ENCODE results near the gene COG5.

Gene COG5

DNA sequence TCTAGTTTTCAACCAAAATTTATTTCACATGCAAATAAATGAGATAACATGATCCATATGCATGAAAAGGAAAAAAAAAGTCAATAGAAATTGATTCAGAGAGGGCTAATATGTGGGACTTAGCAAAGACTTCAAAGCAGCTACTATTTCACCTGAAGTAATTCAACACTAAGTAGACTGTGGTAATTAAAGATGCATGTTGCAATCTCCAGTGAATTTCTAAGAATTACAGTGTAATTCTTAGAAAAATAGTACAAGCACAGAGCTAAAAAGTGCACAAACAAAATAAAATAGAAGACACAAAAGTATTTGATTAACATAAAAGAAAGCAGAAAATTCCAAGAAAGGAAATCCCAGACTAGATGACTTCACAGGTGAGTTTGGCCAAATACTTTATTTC, 68.2 kb downstream of the COG5 start:
- Histone ChIP-seq H3K9me3 (no peaks in the 10 kb centered on the region), H3K27ac (no peak overlapping the region), H3K4me1 (ENCODE audit: control insufficient read depth in 1 of 2, insufficient read depth in 1 of 2, low read depth in 1 of 2, low read length in 1 of 2) (no peaks in the 10 kb centered on the region), H3K36me3 (no peaks in the 10 kb centered on the region), H3K27me3 (no peaks in the 10 kb centered on the region), H3K4me3 (ENCODE audit: low read depth in 1 of 2, low read length in 1 of 2) (no peak overlapping the region)
- TF ChIP-seq, protein P1, sequence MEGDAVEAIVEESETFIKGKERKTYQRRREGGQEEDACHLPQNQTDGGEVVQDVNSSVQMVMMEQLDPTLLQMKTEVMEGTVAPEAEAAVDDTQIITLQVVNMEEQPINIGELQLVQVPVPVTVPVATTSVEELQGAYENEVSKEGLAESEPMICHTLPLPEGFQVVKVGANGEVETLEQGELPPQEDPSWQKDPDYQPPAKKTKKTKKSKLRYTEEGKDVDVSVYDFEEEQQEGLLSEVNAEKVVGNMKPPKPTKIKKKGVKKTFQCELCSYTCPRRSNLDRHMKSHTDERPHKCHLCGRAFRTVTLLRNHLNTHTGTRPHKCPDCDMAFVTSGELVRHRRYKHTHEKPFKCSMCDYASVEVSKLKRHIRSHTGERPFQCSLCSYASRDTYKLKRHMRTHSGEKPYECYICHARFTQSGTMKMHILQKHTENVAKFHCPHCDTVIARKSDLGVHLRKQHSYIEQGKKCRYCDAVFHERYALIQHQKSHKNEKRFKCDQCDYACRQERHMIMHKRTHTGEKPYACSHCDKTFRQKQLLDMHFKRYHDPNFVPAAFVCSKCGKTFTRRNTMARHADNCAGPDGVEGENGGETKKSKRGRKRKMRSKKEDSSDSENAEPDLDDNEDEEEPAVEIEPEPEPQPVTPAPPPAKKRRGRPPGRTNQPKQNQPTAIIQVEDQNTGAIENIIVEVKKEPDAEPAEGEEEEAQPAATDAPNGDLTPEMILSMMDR (IDR thresholded peaks at IDR 0.05), result no peak

DNA sequence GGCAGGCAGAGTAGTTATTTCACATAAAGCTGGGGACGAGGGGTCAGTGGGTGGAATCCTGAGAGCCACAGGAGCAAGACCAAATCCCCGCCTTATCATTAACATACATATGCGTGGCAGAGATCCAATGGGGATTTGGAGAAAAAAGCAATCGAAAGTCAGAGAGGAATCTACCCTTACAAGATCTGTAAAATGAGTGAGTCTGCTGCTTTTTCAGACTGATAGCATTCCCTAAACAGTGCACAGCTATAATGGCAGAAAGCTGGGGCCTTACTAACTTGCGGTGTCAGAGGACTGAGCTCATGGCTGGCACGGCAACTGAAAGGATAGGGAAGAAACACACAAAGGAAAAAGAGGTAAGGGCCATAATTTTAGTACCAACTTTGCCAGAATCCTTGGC, 68.8 kb downstream of the COG5 start:
- no peaks in the 10 kb centered on the region for H3K27me3 ChIP-seq
- no peaks in the 10 kb centered on the region for H3K36me3 ChIP-seq
- H3K4me3 ChIP-seq (ENCODE audit: low read depth in 1 of 2, low read length in 1 of 2), result no peak overlapping the region
- no peaks in the 10 kb centered on the region for H3K4me1 ChIP-seq (ENCODE audit: control insufficient read depth in 1 of 2, insufficient read depth in 1 of 2, low read depth in 1 of 2, low read length in 1 of 2)
- no peak overlapping the region for H3K27ac ChIP-seq
- TF ChIP-seq, protein P1 (IDR thresholded peaks at IDR 0.05), result no peak
- H3K9me3 ChIP-seq, result no peaks in the 10 kb centered on the region

DNA sequence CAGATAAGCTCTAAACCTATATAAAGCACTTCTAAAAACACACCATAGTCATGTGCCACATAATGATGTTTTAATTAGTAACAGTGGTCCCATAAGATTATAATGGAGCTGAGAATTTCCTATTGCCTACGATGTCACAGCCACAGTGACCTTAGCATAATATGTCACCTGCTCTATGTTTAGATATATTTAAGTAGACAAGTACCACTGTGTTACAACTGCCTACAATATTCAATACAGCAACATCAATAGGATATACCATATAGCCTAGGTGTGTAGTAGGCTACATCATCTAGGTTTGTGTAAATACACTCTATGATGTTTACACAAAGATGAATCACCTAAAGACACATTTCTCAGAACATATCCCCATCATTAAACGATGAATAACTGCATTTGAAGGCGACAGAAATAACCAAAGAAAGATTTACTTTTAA, 69.4 kb downstream of the COG5 start:
- H3K4me3 ChIP-seq (ENCODE audit: low read depth in 1 of 2, low read length in 1 of 2), result no peak overlapping the region
- H3K9me3 ChIP-seq, result no peaks in the 10 kb centered on the region
- no peaks in the 10 kb centered on the region for H3K4me1 ChIP-seq (ENCODE audit: control insufficient read depth in 1 of 2, insufficient read depth in 1 of 2, low read depth in 1 of 2, low read length in 1 of 2)
- TF ChIP-seq, protein P1 (IDR thresholded peaks at IDR 0.05), result no peak
- no peaks in the 10 kb centered on the region for H3K27me3 ChIP-seq
- H3K36me3 ChIP-seq, result no peaks in the 10 kb centered on the region
- H3K27ac ChIP-seq, result no peak overlapping the region

DNA sequence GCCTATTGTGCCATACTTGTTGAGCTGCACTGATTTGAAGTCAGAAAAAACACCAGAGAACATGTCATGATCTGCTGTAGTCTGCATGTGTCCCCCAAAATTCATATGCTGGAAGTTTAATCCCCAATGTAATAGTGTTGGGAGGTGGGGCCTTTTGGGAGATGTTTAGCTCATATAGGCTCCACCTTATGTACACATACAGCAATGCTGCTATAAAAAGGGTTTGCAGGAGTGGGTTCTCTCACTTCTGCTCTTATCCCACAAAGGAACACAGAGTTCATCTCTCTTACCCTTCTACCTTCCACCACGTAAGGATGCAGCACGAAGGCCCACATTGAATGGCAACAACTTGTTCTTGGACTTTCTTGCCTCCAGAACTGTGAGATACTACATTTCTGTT, 70.8 kb downstream of the COG5 start:
- no peak overlapping the region for H3K27ac ChIP-seq
- H3K4me3 ChIP-seq (ENCODE audit: low read depth in 1 of 2, low read length in 1 of 2), result no peak overlapping the region
- H3K36me3 ChIP-seq, result no peaks in the 10 kb centered on the region
- H3K27me3 ChIP-seq, result no peaks in the 10 kb centered on the region
- TF ChIP-seq, protein P1 (IDR thresholded peaks at IDR 0.05), result no peak
- no peaks in the 10 kb centered on the region for H3K9me3 ChIP-seq
- no peaks in the 10 kb centered on the region for H3K4me1 ChIP-seq (ENCODE audit: control insufficient read depth in 1 of 2, insufficient read depth in 1 of 2, low read depth in 1 of 2, low read length in 1 of 2)

DNA sequence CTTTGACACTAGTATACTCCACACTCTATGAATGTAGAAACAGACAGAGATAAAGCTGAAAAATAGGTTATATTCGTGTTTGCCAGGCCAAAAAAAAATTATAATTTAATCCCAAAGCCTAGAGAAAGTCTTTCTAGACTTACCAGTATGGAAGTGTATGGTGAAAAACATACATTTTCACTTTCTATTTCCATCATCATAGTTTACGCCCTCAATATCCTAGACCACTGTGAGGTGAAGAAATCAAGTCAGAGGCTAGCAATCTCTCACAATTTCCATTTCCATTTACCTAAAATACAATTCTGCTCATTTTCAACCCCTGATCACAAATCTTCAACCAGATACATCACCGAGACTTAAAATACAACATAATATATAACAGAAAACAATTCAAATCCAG, 77.7 kb downstream of the COG5 start:
- Histone ChIP-seq H3K27me3 (no peaks in the 10 kb centered on the region), H3K36me3 (no peaks in the 10 kb centered on the region), H3K4me3 (ENCODE audit: low read depth in 1 of 2, low read length in 1 of 2) (no peak overlapping the region), H3K4me1 (ENCODE audit: control insufficient read depth in 1 of 2, insufficient read depth in 1 of 2, low read depth in 1 of 2, low read length in 1 of 2) (no peaks in the 10 kb centered on the region), H3K9me3 (no peaks in the 10 kb centered on the region), H3K27ac (no peak overlapping the region)
- TF ChIP-seq, protein P1 (IDR thresholded peaks at IDR 0.05), result no peak

DNA sequence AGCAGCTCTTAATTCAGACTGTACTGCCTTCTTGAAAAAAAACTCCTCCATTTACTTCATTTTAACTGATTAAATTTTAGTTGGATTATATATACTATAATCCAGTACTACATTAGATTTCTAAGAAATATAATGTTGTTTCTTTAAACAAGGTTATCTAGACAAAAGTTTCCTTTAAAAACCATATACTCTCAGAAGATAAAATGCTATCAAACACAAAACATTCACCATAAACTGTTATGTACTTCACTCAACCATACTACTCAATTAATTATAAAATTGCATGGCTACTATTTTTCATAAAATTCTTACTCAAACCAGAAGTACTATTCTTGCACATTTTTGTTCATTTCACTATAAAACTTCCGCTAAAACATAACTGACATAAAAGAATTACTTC, 81.1 kb downstream of the COG5 start:
- Histone ChIP-seq H3K27me3 (no peaks in the 10 kb centered on the region), H3K4me3 (ENCODE audit: low read depth in 1 of 2, low read length in 1 of 2) (no peak overlapping the region), H3K36me3 (no peaks in the 10 kb centered on the region), H3K27ac (no peak overlapping the region), H3K4me1 (ENCODE audit: control insufficient read depth in 1 of 2, insufficient read depth in 1 of 2, low read depth in 1 of 2, low read length in 1 of 2) (no peaks in the 10 kb centered on the region), H3K9me3 (no peaks in the 10 kb centered on the region)
- TF ChIP-seq, protein P1 (IDR thresholded peaks at IDR 0.05), result no peak

Data from neutrophil (primary cell).